ENCODE data around the gene CLN3. TPM values are rescaled to one million over a fixed set of nuclear protein-coding genes. Genes with fewer than 3 reads are reported as not detected.

Gene CLN3
- total and polyA plus RNA-seq, 2 of the 13 experiments (the other 11 are each of a cell fraction or from before 2014, with no cell fraction given): 23.4 to 46.8 TPM

GRCh38 chr16:28505489-28506137, 13.7 kb upstream of the CLN3 start (continued):
- TF ChIP-seq ZNF224 (CRISPR knock-in tag; IDR thresholded peaks at IDR 0.05) (0 out of 2 replicates have a peak, but pooled peaks have one; percentile 25), U2AF1 (optimal IDR thresholded peaks at IDR 0.05; ENCODE audit: low read depth, low read length) (no peak), ZBTB40 (IDR thresholded peaks at IDR 0.05) (no peak), ZBTB40 (CRISPR knock-in tag; IDR thresholded peaks at IDR 0.05) (0 out of 2 replicates have a peak, but pooled peaks have one; percentile 44), ZSCAN25 (CRISPR knock-in tag; IDR thresholded peaks at IDR 0.05) (peak; percentile 99), ZNF761 (CRISPR knock-in tag; conservative IDR thresholded peaks at IDR 0.05) (peak; percentile 49; the same call in 1 of the 2 replicates), ZSCAN9 (CRISPR knock-in tag; IDR thresholded peaks at IDR 0.05; ENCODE audit: borderline replicate concordance) (peak; percentile 68; the same call in 1 of the 2 replicates), MATR3 (CRISPR knock-in tag; IDR thresholded peaks at IDR 0.05) (no peak), ZNF512 (CRISPR knock-in tag; IDR thresholded peaks at IDR 0.05) (0 out of 2 replicates have a peak, but pooled peaks have one; percentile 40), TFDP2 (CRISPR knock-in tag; IDR thresholded peaks at IDR 0.05) (peak; percentile 32; the same call in 1 of the 2 replicates), ARID5B (CRISPR knock-in tag; IDR thresholded peaks at IDR 0.05) (peak; percentile 94), ZNF629 (CRISPR knock-in tag; conservative IDR thresholded peaks at IDR 0.05) (0 out of 2 replicates have a peak, but pooled peaks have one; percentile 15), FOXO1 (CRISPR knock-in tag; IDR thresholded peaks at IDR 0.05) (peak; percentile 67; the same call in 1 of the 2 replicates)

Measured in HepG2 (cell line).